T-helper 1 cell treated with Interleukin-12 subunit alpha and Interleukin-12 subunit beta and Interleukin-4 antibody, amounts not matched to agents 30 μg/mL and 1 μg/mL, for 36 hours (primary cell): ENCODE results near the gene PDHB.

Experiments used
- H3K27ac Mint-ChIP-seq: one replicate; pipeline ENCODE4 v1.8.0; 2021; ENCODE audit warnings: mild to moderate bottlenecking, mixed read lengths
- H3K27me3 Mint-ChIP-seq: one replicate; pipeline ENCODE4 v1.8.0; 2021; ENCODE audit warnings: low read depth, mixed read lengths
- H3K36me3 Mint-ChIP-seq: one replicate; pipeline ENCODE4 v1.8.0; 2021; ENCODE audit warnings: low read depth, mixed read lengths
- H3K4me1 Mint-ChIP-seq: one replicate; pipeline ENCODE4 v1.8.0; 2021; ENCODE audit warnings: low read depth, mixed read lengths
- H3K4me3 Mint-ChIP-seq: one replicate; pipeline ENCODE4 v1.8.0; 2021; ENCODE audit warnings: mild to moderate bottlenecking, moderate library complexity, mixed read lengths
- H3K9me3 Mint-ChIP-seq: one replicate; pipeline ENCODE4 v1.8.0; 2021; ENCODE audit warnings: mixed read lengths

PDHB gene

DNA sequence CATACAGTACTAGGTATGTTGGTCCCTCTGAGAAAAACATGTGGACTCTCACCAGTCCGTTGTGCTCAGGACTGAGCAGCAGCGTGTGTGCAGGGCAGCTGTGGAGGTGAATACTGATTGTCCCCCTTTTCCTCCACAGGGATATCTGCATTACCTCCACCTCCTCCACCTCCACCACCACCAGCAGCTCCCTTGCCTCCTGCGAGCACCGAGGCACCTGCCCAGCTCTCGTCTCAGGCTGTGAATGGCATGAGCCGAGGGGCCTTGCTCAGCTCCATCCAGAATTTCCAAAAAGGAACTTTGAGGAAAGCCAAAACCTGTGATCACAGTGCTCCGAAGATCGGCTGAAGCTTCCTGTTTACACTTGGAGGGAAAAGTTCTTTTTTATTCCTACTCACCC is 9.0 kb downstream of the PDHB start:
- peaks cover 59% of the 10 kb centered on the region for H3K36me3 Mint-ChIP-seq
- no peaks in the 10 kb centered on the region for H3K9me3 Mint-ChIP-seq
- H3K27ac Mint-ChIP-seq: no peak overlapping the region
- H3K4me1 Mint-ChIP-seq: peaks cover 2% of the 10 kb centered on the region
- no peaks in the 10 kb centered on the region for H3K27me3 Mint-ChIP-seq
- H3K4me3 Mint-ChIP-seq: no peak overlapping the region

DNA sequence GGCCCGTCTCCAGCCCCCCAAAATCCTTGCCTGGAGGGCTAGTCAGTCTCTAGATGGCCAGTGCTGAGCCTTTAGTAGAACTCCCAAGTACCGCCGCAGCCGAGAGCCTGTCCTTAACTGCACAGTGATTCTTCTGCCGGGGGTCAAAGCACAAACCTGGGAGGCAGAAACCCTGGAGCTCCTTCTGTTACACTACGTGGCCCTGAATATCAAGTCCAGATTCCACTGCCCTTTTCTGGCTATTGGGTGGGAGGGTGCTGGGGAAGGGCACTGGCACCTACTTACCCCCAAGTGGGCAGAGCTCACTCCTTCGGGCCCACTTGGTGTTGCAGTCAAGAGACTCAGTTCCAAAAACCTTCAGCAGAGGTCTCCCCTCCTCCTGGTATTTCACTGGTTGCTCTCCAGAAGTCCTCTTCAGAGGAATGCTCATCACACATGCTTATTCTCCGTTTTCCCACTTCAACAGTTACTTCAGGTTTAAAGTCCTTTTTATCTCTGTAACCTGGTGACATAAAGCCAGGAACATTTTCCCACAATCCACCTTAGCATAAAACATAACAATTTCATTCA is 10.8 kb downstream of the PDHB start:
- H3K36me3 Mint-ChIP-seq: peaks cover 43% of the 10 kb centered on the region
- H3K27ac Mint-ChIP-seq: no peak overlapping the region

DNA sequence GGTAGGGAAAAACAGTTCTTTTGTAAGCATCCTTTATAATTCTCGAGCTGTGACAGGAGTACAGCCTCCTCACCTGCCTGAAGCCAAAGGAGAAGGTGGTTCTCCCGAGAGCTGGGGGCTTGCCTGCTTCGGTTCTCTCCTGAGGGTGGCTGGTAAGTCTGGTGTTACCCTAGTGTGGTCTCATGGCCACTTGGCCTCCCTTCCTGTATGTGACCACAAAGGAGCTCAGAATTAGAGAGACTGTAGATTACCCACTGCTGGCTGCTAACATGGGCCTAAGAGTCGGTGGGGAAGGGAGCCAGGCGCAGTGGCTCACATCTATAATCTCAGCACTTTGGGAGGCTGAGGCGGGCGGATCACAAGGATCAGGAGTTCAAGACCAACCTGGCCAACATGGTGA is 12.6 kb downstream of the PDHB start:
- Mint-ChIP-seq H3K4me1 (no peaks in the 10 kb centered on the region), H3K36me3 (peaks cover 35% of the 10 kb centered on the region), H3K27me3 (no peaks in the 10 kb centered on the region), H3K4me3 (no peak overlapping the region), H3K27ac (no peak overlapping the region), H3K9me3 (no peaks in the 10 kb centered on the region)

More for the DNA sequence above, 10.8 kb downstream of the PDHB start:
- no peaks in the 10 kb centered on the region for H3K27me3 Mint-ChIP-seq
- H3K4me3 Mint-ChIP-seq: no peak overlapping the region
- H3K4me1 Mint-ChIP-seq: no peaks in the 10 kb centered on the region
- no peaks in the 10 kb centered on the region for H3K9me3 Mint-ChIP-seq

DNA sequence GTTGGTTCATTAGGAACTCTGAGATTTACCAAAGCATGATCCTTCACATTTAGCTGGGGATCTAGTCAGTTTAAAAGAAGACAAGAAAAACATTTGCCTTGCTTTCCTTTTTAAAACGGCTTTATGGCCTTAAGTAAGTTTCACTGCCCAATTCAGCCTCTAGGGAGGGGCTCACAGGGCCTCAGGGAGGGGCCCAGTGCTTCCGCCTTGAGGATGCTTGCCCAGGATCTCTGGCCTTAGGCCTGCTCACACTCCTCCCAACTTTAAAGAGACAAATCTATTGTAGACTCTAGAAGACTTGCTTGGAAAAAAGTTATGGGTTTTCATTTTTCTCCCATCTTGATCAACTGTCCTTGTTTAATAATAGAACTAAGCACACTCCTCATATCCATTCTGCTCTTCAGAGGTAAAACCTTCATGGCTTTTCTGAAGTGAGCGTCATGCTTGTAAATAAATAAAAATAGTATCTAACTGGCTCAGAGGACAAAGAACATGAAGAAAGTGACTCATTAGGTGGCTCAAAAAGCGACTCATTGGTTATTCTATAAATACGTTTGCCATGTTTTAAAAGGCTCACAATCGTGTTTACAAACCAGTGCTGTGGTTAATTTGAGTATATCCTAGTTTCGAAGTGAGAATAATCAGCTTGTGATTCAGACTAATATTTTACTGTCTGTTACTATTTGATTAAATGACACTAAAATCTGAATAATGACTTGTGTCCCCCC is 13.7 kb downstream of the PDHB start:
- H3K4me3 Mint-ChIP-seq: no peak overlapping the region
- no peaks in the 10 kb centered on the region for H3K9me3 Mint-ChIP-seq
- peaks cover 29% of the 10 kb centered on the region for H3K36me3 Mint-ChIP-seq
- H3K27ac Mint-ChIP-seq: no peak overlapping the region
- H3K4me1 Mint-ChIP-seq: no peaks in the 10 kb centered on the region
- no peaks in the 10 kb centered on the region for H3K27me3 Mint-ChIP-seq

DNA sequence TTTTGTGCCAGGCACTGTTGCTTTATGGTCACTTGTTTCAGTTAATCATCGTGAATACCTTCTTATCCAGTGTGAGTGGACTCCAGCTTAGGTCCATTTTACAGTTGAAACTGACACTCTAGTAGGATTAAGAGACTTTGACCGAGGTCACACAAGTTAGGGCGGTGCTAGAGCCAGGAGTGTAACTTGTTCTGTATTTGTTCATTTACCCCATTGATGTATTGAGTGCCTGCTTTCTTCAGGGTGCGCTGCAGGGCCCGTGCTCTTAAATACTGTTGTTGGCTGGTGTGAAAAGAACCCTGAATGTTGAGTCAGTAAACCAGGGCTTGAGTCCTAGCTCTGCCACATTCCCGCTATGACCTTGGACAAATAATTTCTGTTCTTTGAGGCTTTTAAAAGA is 15.4 kb downstream of the PDHB start:
- Mint-ChIP-seq H3K9me3 (no peaks in the 10 kb centered on the region), H3K4me3 (no peak overlapping the region), H3K27ac (no peak overlapping the region), H3K27me3 (no peaks in the 10 kb centered on the region), H3K4me1 (peaks cover 4% of the 10 kb centered on the region), H3K36me3 (peaks cover 25% of the 10 kb centered on the region)

DNA sequence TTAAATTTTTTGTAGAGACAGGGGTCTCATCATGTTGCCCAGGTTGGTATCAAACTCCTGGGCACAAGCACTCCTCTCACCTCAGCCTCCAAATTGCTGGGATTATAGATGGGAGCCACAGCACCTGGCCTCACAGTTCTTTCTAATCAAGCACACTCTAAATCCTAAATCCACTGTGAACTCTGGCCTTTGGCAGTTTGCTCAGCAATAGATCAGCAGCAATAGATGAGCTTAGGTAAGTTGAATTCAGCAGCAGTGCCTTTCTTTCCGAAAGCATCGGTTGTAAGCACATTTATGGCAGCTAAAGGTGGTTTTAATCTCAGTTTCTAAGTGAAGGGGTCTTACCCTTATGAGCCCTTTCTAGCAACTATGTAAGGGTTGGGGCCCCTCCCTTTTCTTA is 16.6 kb downstream of the PDHB start:
- H3K4me1 Mint-ChIP-seq: peaks cover 4% of the 10 kb centered on the region
- no peak overlapping the region for H3K4me3 Mint-ChIP-seq
- H3K36me3 Mint-ChIP-seq: peaks cover 24% of the 10 kb centered on the region
- no peak overlapping the region for H3K27ac Mint-ChIP-seq
- no peaks in the 10 kb centered on the region for H3K27me3 Mint-ChIP-seq
- no peaks in the 10 kb centered on the region for H3K9me3 Mint-ChIP-seq

DNA sequence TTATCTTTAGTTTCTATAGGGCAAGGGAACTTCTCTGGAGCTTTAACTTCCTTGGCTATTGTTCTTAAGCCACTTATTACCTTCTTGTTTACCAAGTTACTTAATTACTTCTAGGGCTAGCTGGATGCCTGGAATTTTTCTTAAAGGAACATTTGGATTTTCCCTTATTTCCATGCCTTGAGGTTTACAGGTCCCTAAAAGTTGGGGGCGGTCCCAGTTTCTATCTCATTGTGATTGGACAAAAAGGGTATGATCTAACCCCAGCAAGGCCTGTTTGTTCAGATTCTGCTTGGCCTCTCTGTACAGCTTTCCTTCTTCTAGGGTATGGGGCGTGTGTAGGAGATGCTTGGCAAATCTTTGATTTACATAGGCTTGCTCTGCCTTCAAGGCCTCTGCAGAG is 17.4 kb downstream of the PDHB start:
- Mint-ChIP-seq H3K27ac (no peak overlapping the region), H3K4me3 (no peak overlapping the region), H3K36me3 (peaks cover 18% of the 10 kb centered on the region), H3K4me1 (peaks cover 4% of the 10 kb centered on the region), H3K27me3 (no peaks in the 10 kb centered on the region), H3K9me3 (no peaks in the 10 kb centered on the region)

DNA sequence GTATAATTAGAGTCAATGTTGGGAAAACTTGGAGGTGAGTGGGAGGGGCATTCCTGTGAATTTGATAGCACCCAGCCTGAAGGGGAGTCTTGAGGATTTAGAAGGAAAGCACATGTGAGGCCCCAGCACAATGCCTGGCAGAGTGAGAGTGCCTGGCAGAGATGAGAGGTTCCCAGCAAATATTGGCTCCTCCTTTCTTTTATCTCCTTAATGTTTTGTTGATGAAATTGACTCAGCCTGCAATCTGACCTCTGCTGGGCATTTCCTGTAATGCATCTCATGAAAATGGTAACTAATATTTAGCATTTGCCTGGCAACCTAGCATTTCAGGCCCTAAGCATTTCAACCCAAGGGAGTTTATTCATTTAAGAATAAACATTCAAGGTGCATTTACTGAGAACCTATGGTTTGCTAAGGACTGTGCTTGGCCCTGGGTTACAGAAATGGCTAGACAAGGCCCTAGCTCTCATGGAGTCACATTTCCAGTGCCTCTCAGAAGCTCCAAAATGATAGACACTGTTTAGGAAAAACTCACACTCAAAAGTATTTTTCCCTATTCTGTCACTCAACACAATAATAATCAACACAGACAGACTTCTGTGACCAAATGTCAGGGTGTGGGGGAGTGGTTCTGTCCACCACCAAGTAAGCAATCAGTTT is 19.0 kb downstream of the PDHB start:
- H3K4me1 Mint-ChIP-seq: peaks cover 4% of the 10 kb centered on the region
- no peaks in the 10 kb centered on the region for H3K27me3 Mint-ChIP-seq
- no peak overlapping the region for H3K27ac Mint-ChIP-seq
- H3K36me3 Mint-ChIP-seq: peaks cover 11% of the 10 kb centered on the region
- no peaks in the 10 kb centered on the region for H3K9me3 Mint-ChIP-seq
- H3K4me3 Mint-ChIP-seq: no peak overlapping the region

DNA sequence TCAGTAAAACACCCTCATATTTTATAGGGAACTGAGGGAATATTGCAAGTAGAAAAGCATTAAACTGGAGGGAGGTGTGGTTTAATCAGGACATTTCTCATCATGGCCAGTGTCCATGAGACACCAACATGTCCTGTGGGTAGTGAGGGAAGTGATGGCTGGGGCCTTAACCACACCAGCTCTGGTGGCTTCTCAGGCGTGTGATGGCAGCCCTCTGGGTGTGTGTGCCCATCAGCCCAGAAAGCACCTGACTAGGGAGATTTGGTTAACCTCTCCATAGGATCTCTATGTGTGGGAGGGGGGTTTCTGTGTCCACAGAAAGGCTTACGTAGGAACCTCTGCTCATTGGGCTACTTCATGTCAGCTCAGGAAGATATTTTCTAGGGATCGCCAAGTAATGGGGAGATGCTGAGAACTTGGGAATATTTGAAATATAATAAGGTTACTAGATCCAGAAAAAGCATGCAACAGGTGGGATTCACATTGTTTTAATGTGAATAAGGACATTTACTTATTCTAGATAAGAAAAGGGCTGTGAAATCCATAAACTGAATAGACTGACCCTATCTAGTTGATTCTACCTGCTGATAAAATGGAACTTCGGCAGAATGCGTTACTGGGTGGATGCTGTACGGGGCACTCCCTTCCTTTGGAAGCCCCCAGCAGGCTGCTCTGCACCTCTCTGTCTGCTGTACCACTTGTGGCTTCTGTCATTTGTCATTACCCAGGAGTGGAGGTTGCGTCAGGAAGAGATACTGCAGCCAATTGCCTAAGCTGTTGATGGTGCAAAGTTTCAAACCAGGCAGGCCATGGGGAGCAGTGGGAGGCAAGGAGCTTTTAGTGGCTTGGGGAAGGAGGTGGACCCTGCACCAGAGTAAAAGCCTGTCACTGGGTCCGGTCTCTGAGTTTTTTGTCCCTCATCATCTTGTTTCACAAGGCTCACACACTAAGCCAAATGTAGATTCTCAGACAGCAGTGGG is 21.5 kb downstream of the PDHB start:
- Mint-ChIP-seq H3K36me3 (peaks cover 22% of the 10 kb centered on the region), H3K4me3 (no peak overlapping the region), H3K4me1 (peaks cover 4% of the 10 kb centered on the region), H3K27ac (no peak overlapping the region), H3K9me3 (no peaks in the 10 kb centered on the region), H3K27me3 (no peaks in the 10 kb centered on the region)

DNA sequence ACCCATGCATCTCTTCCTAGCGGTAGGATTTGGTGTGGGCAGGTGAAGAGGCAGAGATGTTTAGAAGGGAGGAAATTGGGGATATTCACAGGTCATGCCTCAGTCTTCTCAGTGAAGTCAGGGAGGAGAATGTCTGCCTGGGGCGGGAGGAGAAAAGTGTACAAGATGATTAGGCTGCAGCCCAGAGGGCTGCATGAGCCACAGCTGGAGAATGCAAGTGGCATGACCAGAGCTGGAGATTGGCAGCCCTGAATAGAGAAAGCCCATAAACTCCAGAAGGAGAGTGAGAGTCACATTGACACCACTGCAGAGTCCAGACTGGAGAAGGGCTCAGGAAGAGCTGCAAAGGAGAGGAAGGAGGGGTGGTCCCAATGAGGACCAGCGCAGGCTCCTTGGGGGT is 22.6 kb downstream of the PDHB start:
- Mint-ChIP-seq H3K9me3 (no peaks in the 10 kb centered on the region), H3K36me3 (peaks cover 24% of the 10 kb centered on the region), H3K4me1 (peaks cover 4% of the 10 kb centered on the region), H3K4me3 (no peak overlapping the region), H3K27ac (peak overlapping the region; percentile 43), H3K27me3 (no peaks in the 10 kb centered on the region)

DNA sequence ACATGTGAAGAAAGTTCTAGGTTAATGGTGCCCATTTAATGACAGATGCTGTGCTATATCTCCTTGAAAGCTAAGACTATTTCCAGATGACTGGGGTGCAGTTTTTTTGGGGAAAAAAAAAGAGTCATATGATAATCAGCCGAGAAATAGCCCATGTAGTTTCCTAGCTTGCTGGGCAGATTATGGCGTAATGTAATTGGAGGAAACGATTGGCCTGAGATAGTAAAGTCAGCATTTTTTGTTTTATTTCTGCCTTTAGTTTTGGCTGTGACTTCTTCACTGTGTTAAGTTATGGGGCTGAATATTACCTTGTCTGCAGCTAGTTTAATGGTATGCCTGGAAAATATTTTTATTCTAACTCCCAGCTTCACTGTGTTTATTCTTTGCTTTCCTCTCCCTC is 24.0 kb downstream of the PDHB start:
- peaks cover 4% of the 10 kb centered on the region for H3K4me1 Mint-ChIP-seq
- no peak overlapping the region for H3K4me3 Mint-ChIP-seq
- H3K27ac Mint-ChIP-seq: no peak overlapping the region
- H3K27me3 Mint-ChIP-seq: no peaks in the 10 kb centered on the region
- peaks cover 24% of the 10 kb centered on the region for H3K36me3 Mint-ChIP-seq
- H3K9me3 Mint-ChIP-seq: no peaks in the 10 kb centered on the region

DNA sequence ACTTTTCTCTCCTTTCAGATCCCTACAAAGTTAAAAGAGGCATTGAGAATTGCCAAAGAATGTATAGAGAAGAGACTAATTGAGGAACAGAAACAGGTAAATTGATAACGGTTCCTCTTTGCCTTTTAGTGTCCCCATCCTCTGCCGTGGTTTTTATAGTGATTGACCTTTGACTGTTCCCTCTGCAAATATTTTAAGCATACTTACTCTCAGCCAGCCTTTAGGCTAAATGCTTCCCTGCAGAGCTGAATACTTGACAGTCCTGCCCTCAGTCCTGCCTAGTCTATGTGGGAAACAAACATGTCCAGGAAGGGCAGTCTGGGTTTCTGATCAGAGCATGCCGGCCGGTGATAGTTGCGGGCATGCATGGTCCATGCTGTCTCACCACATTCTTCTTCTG is 24.7 kb downstream of the PDHB start:
- H3K4me1 Mint-ChIP-seq: no peaks in the 10 kb centered on the region
- H3K27ac Mint-ChIP-seq: no peak overlapping the region
- no peak overlapping the region for H3K4me3 Mint-ChIP-seq
- no peaks in the 10 kb centered on the region for H3K27me3 Mint-ChIP-seq
- H3K36me3 Mint-ChIP-seq: peaks cover 24% of the 10 kb centered on the region
- H3K9me3 Mint-ChIP-seq: no peaks in the 10 kb centered on the region

DNA sequence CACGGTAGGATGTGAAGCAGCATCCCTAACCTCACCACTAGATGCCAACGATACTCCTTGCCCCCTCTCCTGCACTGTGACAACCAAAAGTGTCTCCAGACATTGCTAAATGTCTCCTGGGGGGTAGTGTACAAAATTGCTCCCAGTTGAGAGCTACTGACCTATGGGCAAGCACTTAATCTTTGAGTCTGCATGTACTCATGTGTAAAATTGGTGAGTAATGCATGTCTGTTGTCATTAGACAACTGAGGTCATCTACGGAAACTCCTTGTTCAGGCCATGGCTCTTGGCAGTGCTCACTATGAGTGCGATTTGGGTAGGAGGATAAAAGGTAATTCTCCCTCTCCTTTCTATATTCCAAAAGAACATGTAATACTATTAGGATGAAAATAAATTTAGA is 29.2 kb downstream of the PDHB start:
- no peak overlapping the region for H3K4me3 Mint-ChIP-seq
- peaks cover 22% of the 10 kb centered on the region for H3K36me3 Mint-ChIP-seq
- peaks cover 5% of the 10 kb centered on the region for H3K4me1 Mint-ChIP-seq
- no peaks in the 10 kb centered on the region for H3K9me3 Mint-ChIP-seq
- H3K27me3 Mint-ChIP-seq: no peaks in the 10 kb centered on the region
- peak overlapping the region; percentile 3 for H3K27ac Mint-ChIP-seq

DNA sequence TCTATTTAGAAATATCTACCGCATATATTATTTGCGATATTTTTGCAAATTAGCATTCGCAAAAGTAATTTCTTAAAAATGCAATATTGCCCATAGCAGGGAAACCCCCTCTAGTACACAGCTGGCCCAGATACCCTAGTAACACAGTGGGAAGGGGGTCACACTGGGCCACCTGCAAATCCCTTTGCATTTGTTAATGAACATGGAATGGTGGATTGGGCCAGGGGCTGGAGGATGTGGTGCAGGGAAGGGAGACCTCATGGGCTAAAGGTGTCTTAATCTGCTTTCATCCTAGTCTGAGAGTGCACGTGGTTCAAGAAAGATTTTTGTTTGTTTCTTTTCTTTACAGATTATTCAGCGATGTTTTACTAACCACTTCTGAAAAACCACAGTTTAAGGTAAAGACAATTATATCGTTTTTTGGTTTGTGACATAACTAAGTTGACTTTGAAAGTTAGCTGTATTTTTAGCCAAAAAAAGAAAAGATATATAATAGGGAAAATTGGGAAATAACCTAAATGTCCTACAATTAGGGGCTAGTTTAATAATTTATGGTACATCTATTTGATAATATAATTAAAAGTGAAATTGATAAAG is 30.0 kb downstream of the PDHB start:
- Mint-ChIP-seq H3K27me3 (no peaks in the 10 kb centered on the region), H3K4me3 (no peak overlapping the region), H3K27ac (no peak overlapping the region), H3K9me3 (no peaks in the 10 kb centered on the region), H3K36me3 (peaks cover 24% of the 10 kb centered on the region), H3K4me1 (peaks cover 5% of the 10 kb centered on the region)
